GM23338 (cell line): ENCODE data around the gene PPWD1. TPM values are rescaled to one million over a fixed set of nuclear protein-coding genes. Genes with fewer than 3 reads are reported as not detected.

ENCODE experiments used
- ATAC-seq: fragments of 200-7000 bp; cut with Tn5 transposase; 3 replicates; pipeline ENCODE4 v1.9.1; 2020
- DNase-seq: peaks from one replicate; pipeline ENCODE4 v3.0.0-alpha.2; 2015; ENCODE audit warnings: low spot score
- H2AFZ ChIP-seq: fragments of 200-600 bp; sonication (generic); 2 replicates; pipeline ENCODE4 v1.8.0; 2016; ENCODE audit warnings: antibody characterized with exemption, mild to moderate bottlenecking, moderate library complexity
- H3F3A ChIP-seq: fragments of 200-600 bp; sonication (generic); replicated peaks from 2 replicates; pipeline ENCODE4 v1.8.0; 2017; ENCODE audit warnings: antibody characterized with exemption, mixed run types, low read depth
- H3K27ac ChIP-seq: fragments of 200-600 bp; sonication (generic); 2 replicates; pipeline ENCODE4 v1.6.1; 2016; ENCODE audit warnings: low read depth
- H3K27me3 ChIP-seq: fragments of 200-600 bp; sonication (generic); 2 replicates; pipeline ENCODE4 v1.8.0; 2016; ENCODE audit warnings: mild to moderate bottlenecking, mixed run types, moderate library complexity; ENCODE audit not compliant: insufficient read depth
- H3K36me3 ChIP-seq: fragments of 200-600 bp; sonication (generic); 2 replicates; pipeline ENCODE4 v1.8.0; 2016; ENCODE audit warnings: mild to moderate bottlenecking; ENCODE audit not compliant: insufficient read depth
- H3K4me1 ChIP-seq: fragments of 200-600 bp; sonication (generic); 2 replicates; pipeline ENCODE4 v1.8.0; 2016; ENCODE audit warnings: mild to moderate bottlenecking, moderate library complexity; ENCODE audit not compliant: insufficient read depth
- H3K4me2 ChIP-seq: fragments of 200-600 bp; sonication (generic); 2 replicates; pipeline ENCODE4 v1.7.1; 2017; ENCODE audit warnings: mixed run types
- H3K4me3 ChIP-seq: fragments of 200-600 bp; sonication (generic); 2 replicates; pipeline ENCODE4 v1.6.1; 2016; ENCODE audit warnings: mixed run types
- H3K79me2 ChIP-seq: fragments of 200-600 bp; sonication (generic); replicated peaks from 2 replicates; pipeline ENCODE4 v1.8.0; 2017; ENCODE audit warnings: mild to moderate bottlenecking; ENCODE audit not compliant: insufficient read depth
- H3K9me2 ChIP-seq: fragments of 200-600 bp; sonication (generic); 2 replicates; pipeline ENCODE4 v1.8.0; 2017; ENCODE audit not compliant: insufficient read depth
- H4K20me1 ChIP-seq: fragments of 200-600 bp; sonication (generic); replicated peaks from 2 replicates; pipeline ENCODE4 v1.8.0; 2017; ENCODE audit warnings: mild to moderate bottlenecking; ENCODE audit not compliant: insufficient read depth
- H3K27ac Mint-ChIP-seq: 2 replicates; pipeline ENCODE4 v1.8.0; 2020; ENCODE audit warnings: inconsistent platforms, mild to moderate bottlenecking, moderate library complexity, mixed read lengths
- H3K27me3 Mint-ChIP-seq: 3 replicates; pipeline ENCODE4 v1.8.0; 2022; ENCODE audit warnings: low read depth, mild to moderate bottlenecking, moderate library complexity, mixed read lengths, inconsistent platforms; ENCODE audit not compliant: insufficient read depth, poor library complexity
- H3K36me3 Mint-ChIP-seq: 3 replicates; pipeline ENCODE4 v1.8.0; 2021; ENCODE audit warnings: low read depth, mild to moderate bottlenecking, inconsistent platforms, moderate library complexity, mixed read lengths
- H3K4me1 Mint-ChIP-seq: 3 replicates; pipeline ENCODE4 v1.8.0; 2020; ENCODE audit warnings: mild to moderate bottlenecking, inconsistent platforms, mixed read lengths
- H3K4me3 Mint-ChIP-seq: 3 replicates; pipeline ENCODE4 v1.8.0; 2021; ENCODE audit warnings: moderate library complexity, mild to moderate bottlenecking, inconsistent platforms, mixed read lengths
- H3K9me3 Mint-ChIP-seq: 3 replicates; pipeline ENCODE4 v1.8.0; 2020; ENCODE audit warnings: moderate library complexity, mild to moderate bottlenecking, inconsistent platforms, mixed read lengths
- CREB1 ChIP-seq: fragments of 250-450 bp; sonication (Bioruptor Pico); IDR thresholded peaks from 2 replicates; pipeline ENCODE4 v1.5.0; 2020; ENCODE audit warnings: low read depth, mild to moderate bottlenecking, moderate library complexity
- CTCF ChIP-seq, 2 experiments: fragments of 200-600 bp in 1 of 2; sonication (generic) in 1 of 2; conservative IDR thresholded peaks; 2 replicates each; pipeline versions ENCODE4 v1.5.1 to v1.6.1; 2016 to 2017; ENCODE audit warnings: antibody characterized with exemption in 2 of 2, low read depth in 2 of 2, mild to moderate bottlenecking in 2 of 2, moderate library complexity in 1 of 2
- ETS1 ChIP-seq: IDR thresholded peaks from 2 replicates; pipeline ENCODE4 v1.6.1; 2016; ENCODE audit warnings: antibody characterized with exemption
- EZH2 ChIP-seq: fragments of 200-600 bp; sonication (generic); IDR thresholded peaks from one replicate; pipeline ENCODE4 v1.8.0; 2017; ENCODE audit warnings: antibody characterized with exemption, mild to moderate bottlenecking, low read depth; ENCODE audit not compliant: unreplicated experiment
- EZH2phosphoT487 ChIP-seq: fragments of 200-600 bp; sonication (generic); IDR thresholded peaks from one replicate; pipeline ENCODE4 v1.8.1; 2018; ENCODE audit warnings: antibody characterized with exemption; ENCODE audit not compliant: unreplicated experiment
- JUNB ChIP-seq: IDR thresholded peaks from one replicate; pipeline ENCODE4 v1.6.1; 2016; ENCODE audit warnings: antibody characterized with exemption; ENCODE audit not compliant: unreplicated experiment
- NANOG ChIP-seq: IDR thresholded peaks from 2 replicates; pipeline ENCODE4 v1.6.1; 2016; ENCODE audit warnings: antibody characterized with exemption, borderline replicate concordance
- STAT1 ChIP-seq: IDR thresholded peaks from one replicate; pipeline ENCODE4 v1.6.1; 2016; ENCODE audit warnings: antibody characterized with exemption; ENCODE audit not compliant: unreplicated experiment
- ZNF114 ChIP-seq: fragments of 250-450 bp; sonication (Bioruptor Pico); IDR thresholded peaks from 2 replicates; pipeline ENCODE4 v1.5.0; 2020; ENCODE audit warnings: mild to moderate bottlenecking, moderate library complexity
- ZNF331 ChIP-seq: fragments of 250-450 bp; sonication (Bioruptor Pico); IDR thresholded peaks from 2 replicates; pipeline ENCODE4 v1.5.0; 2020; ENCODE audit warnings: low read depth, mild to moderate bottlenecking, moderate library complexity
- ZNF462 ChIP-seq: fragments of 250-450 bp; sonication (Bioruptor Pico); IDR thresholded peaks from 2 replicates; pipeline ENCODE4 v1.5.0; 2020; ENCODE audit warnings: mild to moderate bottlenecking, moderate library complexity
- polyA plus RNA-seq: library from polyadenylated mRNA; unstranded; fragments of >200 nt; fragmentation: Nextera tagmentation; extraction: Ambion mirVana; gene quantifications from 2 replicates; pipeline ENCODE4 v1.2.1, GENCODE V29; 2016
- total RNA-seq: library from RNA; depleted of rRNA; stranded (reverse); fragments of >200 nt; shearing (Covaris generic); gene quantifications from 2 replicates; pipeline ENCODE4 v1.2.3, GENCODE V29; 2014

PPWD1 gene
- total and polyA plus RNA-seq, 2 experiments from 2014 or later, result 34.8 to 57.1 TPM

- H3K4me3 ChIP-seq, result no peak overlapping the region
- Mint-ChIP-seq H3K4me3 (no peak overlapping the region), H3K9me3 (no peaks in the 10 kb centered on the region), H3K27ac (no peak overlapping the region), H3K36me3 (peaks cover 20% of the 10 kb centered on the region), H3K4me1 (no peaks in the 10 kb centered on the region), H3K27me3 (no peaks in the 10 kb centered on the region)
- no peak overlapping the region for H3K27ac ChIP-seq
- no peaks in the 10 kb centered on the region for H3K9me2 ChIP-seq
- H3K4me1 ChIP-seq, result no peaks in the 10 kb centered on the region
- no peak overlapping the region for H3K4me2 ChIP-seq
- peaks cover 21% of the 10 kb centered on the region for H3K36me3 ChIP-seq
- H2AFZ ChIP-seq, result no peak overlapping the region
- no peaks in the 10 kb centered on the region for H3F3A ChIP-seq
- H4K20me1 ChIP-seq, result peaks cover 11% of the 10 kb centered on the region; the same call in 1 of the 2 replicates
- TF ChIP-seq EZH2phosphoT487, result no peak
- no peak for TF ChIP-seq STAT1
- H3K27me3 ChIP-seq, result no peaks in the 10 kb centered on the region
- DNase-seq (no peak), ATAC-seq (no peak)
- H3K79me2 ChIP-seq, result no peaks in the 10 kb centered on the region
Observed at GRCh38 chr5:65611524-65611923, 48.4 kb downstream of the PPWD1 start.

GRCh38 chr5:65612298-65612907, 49.3 kb downstream of the PPWD1 start:
- no peaks in the 10 kb centered on the region for H3K27me3 ChIP-seq
- H3K79me2 ChIP-seq, result no peaks in the 10 kb centered on the region
- no peak overlapping the region for H2AFZ ChIP-seq
- peaks cover 15% of the 10 kb centered on the region for H3K36me3 Mint-ChIP-seq
- no peaks in the 10 kb centered on the region for H3K27me3 Mint-ChIP-seq
- no peaks in the 10 kb centered on the region for H3K9me3 Mint-ChIP-seq
- H3K9me2 ChIP-seq, result no peaks in the 10 kb centered on the region
- no peak overlapping the region for H3K4me2 ChIP-seq
- no peaks in the 10 kb centered on the region for H3F3A ChIP-seq
- no peak overlapping the region for H3K4me3 ChIP-seq
- H3K27ac Mint-ChIP-seq, result no peak overlapping the region
- no peaks in the 10 kb centered on the region for H3K4me1 Mint-ChIP-seq
- no peak overlapping the region for H3K4me3 Mint-ChIP-seq
- peaks cover 11% of the 10 kb centered on the region; the same call in 1 of the 2 replicates for H4K20me1 ChIP-seq
- DNase-seq (no peak), ATAC-seq (no peak)
- no peak overlapping the region for H3K27ac ChIP-seq
- H3K36me3 ChIP-seq, result peaks cover 15% of the 10 kb centered on the region
- no peaks in the 10 kb centered on the region for H3K4me1 ChIP-seq
- TF ChIP-seq ZNF331 (CRISPR knock-in tag) (no peak), CTCF (conservative IDR thresholded peaks at IDR 0.05; ENCODE audit: low read depth in 2 of 2) (no peak), EZH2 (no peak), CREB1 (CRISPR knock-in tag) (no peak), STAT1 (no peak), EZH2phosphoT487 (no peak), ZNF114 (CRISPR knock-in tag) (no peak), ETS1 (no peak), JUNB (no peak), NANOG (no peak), ZNF462 (CRISPR knock-in tag) (no peak)
